GM18907 (cell line): ENCODE data around the gene P2RY13.

ENCODE experiments used
- ATAC-seq: cut with Tn5 transposase; IDR thresholded peaks from one replicate; pipeline ENCODE4 v1.9.1; 2021; ENCODE audit warnings: mild to moderate bottlenecking, moderate library complexity; ENCODE audit not compliant: unreplicated experiment

The P2RY13 gene

DNA sequence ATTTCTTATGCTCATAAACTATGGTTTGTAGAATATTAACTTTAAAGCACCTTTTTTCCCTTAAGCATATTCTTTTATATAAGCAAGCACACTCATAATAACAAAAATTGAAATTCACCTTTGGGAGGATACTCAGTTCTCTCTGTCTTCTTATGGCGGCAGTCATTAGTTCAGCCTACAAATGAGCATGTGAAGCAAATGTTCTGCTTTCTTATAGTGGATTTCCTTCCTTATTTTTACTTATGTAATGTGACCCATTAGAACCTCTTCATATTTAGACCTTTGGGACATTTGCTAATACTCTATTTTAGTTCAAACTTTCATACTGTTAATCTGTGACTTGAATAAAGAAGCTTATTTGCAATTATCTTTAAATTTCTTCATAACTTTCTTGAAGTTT is at the start of gene P2RY13:
P2RY13 (minus strand) TSS at position 187 of the 400 bp plus-strand sequence; CDS start at position 166, 21 bp downstream.
- no peak for ATAC-seq

GRCh38 chr3:151377768-151378385 is 48.5 kb upstream of the P2RY13 start:
- no peak for ATAC-seq

GRCh38 chr3:151372063-151372820 is 42.9 kb upstream of the P2RY13 start:
- no peak for ATAC-seq

GRCh38 chr3:151371526-151371925 is 42.2 kb upstream of the P2RY13 start:
- no peak for ATAC-seq

DNA sequence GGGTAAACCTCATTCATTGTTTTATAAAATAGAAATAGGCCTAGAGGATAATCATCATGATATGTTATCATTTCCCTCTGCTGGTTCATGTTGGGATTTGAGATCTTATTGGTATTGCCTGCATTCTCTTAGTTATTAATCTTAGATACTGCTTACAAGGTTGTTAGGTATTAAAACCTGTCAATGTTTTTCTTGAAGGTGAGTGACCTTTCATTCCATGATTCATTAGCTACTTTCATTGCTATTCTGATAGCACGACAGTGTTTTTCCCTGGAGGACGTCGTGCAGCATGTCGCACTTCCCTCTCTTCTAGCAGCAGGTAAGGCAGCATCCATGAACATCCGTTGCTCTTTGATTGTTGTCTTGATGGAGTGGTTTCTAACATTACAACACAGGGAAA is 38.1 kb upstream of the P2RY13 start:
- ATAC-seq: no peak

GRCh38 chr3:151366993-151367392 is 37.6 kb upstream of the P2RY13 start:
- ATAC-seq: no peak

- ATAC-seq: no peak
Measured at GRCh38 chr3:151362751-151363174, 33.4 kb upstream of the P2RY13 start.

DNA sequence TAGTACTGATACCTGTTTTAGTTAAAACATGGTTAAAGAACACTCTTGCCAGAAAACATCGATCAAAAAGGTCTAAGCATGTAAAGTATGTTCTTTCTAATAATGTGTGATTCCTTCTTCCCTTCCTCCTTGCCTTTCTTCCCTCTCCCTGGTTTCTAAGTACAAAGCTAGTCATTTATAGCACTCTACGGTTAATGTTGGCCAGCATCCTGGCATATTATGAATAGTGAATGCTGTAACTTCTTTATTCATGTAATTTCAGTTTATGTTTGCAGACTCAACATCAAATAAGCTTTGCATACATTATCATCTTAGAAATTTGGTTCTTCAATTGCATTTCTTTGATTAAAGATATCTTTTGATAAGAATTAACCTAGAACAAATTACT is 28.1 kb upstream of the P2RY13 start:
- no peak for ATAC-seq

GRCh38 chr3:151356794-151357462 is 27.6 kb upstream of the P2RY13 start:
- ATAC-seq: no peak

GRCh38 chr3:151351648-151352047 is 22.3 kb upstream of the P2RY13 start:
- peak; percentile 25 for ATAC-seq

GRCh38 chr3:151351219-151351618 is 21.9 kb upstream of the P2RY13 start:
- peak; percentile 86 for ATAC-seq

DNA sequence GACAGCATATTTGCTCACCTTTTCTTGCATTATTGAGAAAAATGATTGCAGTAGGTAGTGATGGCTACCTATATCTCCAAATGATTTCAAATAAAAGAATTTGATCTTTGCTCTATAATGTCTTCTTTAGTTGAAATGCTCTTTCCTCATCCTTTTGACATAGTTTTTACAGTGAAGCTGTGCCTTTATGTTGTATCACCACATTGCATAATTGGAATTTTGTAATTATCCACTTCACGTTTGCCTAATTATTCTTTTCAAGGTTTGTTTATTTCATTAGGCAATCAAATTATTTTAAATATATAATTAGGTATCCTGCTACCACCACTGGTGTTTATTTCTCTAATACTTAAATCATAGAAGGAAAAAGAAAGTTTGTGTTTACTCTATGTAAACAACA is 21.3 kb upstream of the P2RY13 start:
- no peak for ATAC-seq

GRCh38 chr3:151347432-151347831 is 18.1 kb upstream of the P2RY13 start:
- ATAC-seq: no peak

GRCh38 chr3:151346292-151346691 is 16.9 kb upstream of the P2RY13 start:
- no peak for ATAC-seq

DNA sequence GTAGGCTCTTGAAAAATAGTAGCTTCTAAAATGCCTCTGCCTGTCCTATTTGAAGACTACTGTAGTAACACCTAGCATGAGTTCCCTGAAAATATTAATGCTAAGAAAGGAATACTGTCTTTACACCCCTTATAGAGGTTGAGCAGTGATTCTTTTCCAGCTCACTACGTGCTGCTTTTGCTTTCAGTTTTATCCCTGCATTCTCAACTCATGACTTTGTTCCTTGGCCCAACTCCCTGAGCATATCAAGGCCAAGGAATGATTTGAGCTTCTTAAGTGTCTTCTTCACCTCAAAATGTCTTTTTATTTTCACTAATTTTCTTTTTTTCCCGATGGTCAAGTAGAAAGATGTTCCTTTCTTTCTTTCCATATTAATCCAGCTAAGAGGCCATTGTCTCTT is 16.5 kb upstream of the P2RY13 start:
- no peak for ATAC-seq

DNA sequence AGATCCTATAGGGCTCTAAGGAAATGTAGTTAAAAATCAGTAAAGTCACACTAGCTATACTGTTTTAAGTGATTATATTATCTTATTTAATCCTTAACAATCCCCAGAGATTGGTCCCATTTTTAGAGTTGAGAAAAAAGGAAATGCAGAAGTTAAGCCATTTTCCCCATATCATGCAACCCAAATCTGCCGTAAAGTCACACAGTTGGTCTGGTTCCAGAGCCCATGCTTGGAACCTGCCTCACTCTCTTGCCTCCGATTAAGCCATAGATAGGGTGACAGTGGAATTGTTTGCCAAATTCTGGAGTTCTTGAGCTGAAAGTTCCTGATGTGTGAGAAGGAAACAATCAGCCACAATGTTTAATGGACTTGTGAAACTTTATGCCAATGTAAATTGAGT is 2.3 kb upstream of the P2RY13 start:
- ATAC-seq: no peak

- ATAC-seq: no peak
Measured at GRCh38 chr3:151330899-151331298, 1.6 kb upstream of the P2RY13 start.

- no peak for ATAC-seq
Measured at GRCh38 chr3:151330379-151330778, 1.0 kb upstream of the P2RY13 start.

- no peak for ATAC-seq
Measured at GRCh38 chr3:151328298-151328995, 902 bp downstream of the P2RY13 start.

- ATAC-seq: no peak
Measured at GRCh38 chr3:151327571-151328198, 1.7 kb downstream of the P2RY13 start.

- no peak for ATAC-seq
Measured at GRCh38 chr3:151322511-151322910, 6.8 kb downstream of the P2RY13 start.
